Heart left ventricle (tissue), 13 donors: ENCODE results near the gene XPA.

Experiments
- CTCF ChIP-seq, 12 donors: fragments of 200-600 bp; sonication (generic) in 4 of 12; IDR thresholded peaks; one replicate each; pipeline versions ENCODE4 v1.5.0 to v1.8.0; 2018 to 2022; ENCODE audit warnings: antibody characterized with exemption in 12 of 12, mild to moderate bottlenecking in 5 of 12
- POLR2A ChIP-seq, 2 donors: fragments of 450-650 bp; IDR thresholded peaks; one replicate each; pipeline ENCODE4 v1.6.1; 2017; ENCODE audit warnings: antibody characterized with exemption in 2 of 2, mild to moderate bottlenecking in 2 of 2, moderate library complexity in 2 of 2
- donor health status: ischemic (EF 13 %, LVEDD 7.1; RV severe dilation, severe dysfunction).
- donor health status: DM: no; HTN: yes; CAD: no.
- donor health status: DM: no; HTN: no; CAD: no.
- donor health status: ischemic (EF 25% LVEDD 6.9; RV normal size, moderate dysfunction).
- donor health status: ischemic (EF 25% LVEDD 5.7; RV mildly dilated, moderate dysfunction).
- donor health status: ischemic (EF 35%, LVEDD 5.7; RV mildly dilated, moderate dysfunction).
- donor health status: nonischemic (EF 11% LVEDD 7.7; RV severe dilation, severe dysfunction).
- donor health status: DM: yes; HTN: yes; CAD: no.
- donor health status: PGD.
- donor health status: ischemic (EF 29% LVEDD 5.4; RV normal size, mild dysfunction).
- donor health status: nonischemic (EF 23%, LVEDD 6.1; RV moderate dilation, normal function).

GRCh38 chr9:97636903-97637302 lies 60.2 kb downstream of the XPA start:
- TF ChIP-seq CTCF (IDR thresholded peaks at IDR 0.05), result no peak
- no peak for TF ChIP-seq POLR2A (IDR thresholded peaks at IDR 0.05)
